IPS-11a (cell line): ENCODE results near the gene CCT3.

Experiments
- H3K4me3 ChIP-seq: one replicate; pipeline ENCODE4 v1.5.1; 2013; ENCODE audit warnings: low read depth, low read length, control low read depth

CCT3 gene

DNA sequence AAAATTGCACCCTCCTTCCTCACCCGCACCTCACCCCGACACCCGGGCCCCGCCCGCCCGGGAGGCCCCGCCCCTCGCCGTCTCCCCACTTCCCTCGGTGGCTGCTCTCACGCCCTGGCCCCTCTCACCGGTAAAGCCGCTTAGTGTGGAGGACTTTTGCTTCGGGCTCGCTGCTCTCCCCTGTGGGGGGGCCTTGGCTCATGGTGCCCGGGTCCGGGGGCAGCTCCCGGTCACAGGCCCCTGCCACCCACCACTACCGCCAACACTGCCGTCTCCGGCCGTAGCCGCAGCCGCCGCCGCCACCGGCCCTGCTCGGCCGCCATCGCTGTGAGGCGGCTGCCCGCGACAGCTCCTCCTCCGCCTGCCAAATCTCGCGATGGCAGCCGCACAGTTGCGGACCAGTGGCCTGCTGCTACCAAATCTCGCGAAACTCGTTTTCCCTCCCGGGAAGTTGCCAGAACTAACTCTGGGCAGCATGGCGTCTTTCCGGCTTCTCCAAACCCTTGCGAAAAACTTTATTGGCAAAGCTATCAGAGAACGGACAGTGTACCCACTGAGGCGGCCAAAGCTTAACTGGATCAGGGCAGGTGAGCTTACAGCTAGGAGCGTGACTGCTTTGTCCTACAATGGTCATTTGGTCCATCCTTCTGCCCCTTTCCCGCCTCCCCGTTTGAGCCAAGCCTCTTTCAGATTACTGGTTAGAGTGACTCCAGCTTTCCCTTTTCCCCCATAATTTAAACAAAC lies 55.4 kb downstream of the CCT3 start, which contains the start of gene SMG5:
Gene SMG5 (minus strand): TSS at position 347 of the 744 bp plus-strand sequence. CDS start 145 bp downstream, at position 202.
- peak within 1 kb of the TSS; percentile 88 for H3K4me3 ChIP-seq

DNA sequence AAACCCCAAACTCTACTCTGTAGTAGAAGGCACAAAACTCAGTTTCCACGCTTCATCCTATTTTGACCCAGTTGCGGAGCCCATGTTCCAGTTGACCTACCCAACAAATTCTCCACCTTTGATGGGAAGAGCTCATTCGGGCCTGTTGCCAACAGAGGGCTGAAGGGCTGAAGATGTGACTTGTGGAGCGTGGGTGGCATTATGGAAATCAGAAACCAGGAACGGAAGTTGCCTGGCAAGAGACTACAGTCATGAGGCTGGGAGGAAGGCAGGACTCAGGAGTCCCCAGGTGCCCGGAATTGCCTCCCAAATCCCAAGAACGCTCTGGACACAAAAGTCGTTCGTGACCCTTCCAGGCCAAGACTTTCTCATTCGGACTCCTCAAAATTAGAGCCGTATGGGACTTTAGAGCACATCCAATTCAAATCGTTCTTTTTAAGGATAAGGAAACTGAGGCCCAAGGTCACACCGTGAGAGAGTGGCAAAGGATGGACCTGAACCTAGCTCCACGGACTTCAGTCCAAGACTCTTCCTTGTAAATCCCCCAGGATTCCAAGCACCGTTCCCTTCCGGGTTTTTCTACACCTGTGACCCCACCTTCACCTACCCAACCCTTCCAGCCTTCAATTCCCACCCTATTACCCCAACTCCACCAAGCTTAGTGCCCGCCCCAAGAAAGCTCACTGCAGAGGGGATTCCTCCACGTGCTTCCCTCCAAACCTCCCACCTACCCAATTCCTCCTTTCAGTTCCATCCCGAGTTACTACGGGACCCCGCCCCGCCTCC lies 56.2 kb downstream of the CCT3 start:
- peak overlapping the region; percentile 88 for H3K4me3 ChIP-seq

DNA sequence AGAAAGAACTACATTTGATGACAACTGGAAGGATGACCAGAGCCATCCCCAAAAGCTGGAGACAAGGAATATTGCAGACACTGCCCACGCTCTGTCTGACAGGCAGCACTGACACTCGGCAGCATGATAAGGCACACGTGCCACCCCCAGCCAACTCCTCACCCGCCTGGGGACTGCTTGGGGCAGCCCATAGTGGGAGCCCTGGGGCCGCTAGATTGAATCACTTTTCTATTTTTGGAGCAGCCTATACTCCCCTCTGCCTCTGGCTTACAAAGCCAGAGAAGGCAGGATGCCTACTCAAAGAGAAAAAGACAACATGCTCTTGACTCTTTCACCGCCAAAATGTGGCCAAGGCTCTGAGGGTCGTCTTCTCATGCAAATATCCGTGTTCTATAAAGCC lies 56.8 kb downstream of the CCT3 start:
- H3K4me3 ChIP-seq, result peak overlapping the region; percentile 88

DNA sequence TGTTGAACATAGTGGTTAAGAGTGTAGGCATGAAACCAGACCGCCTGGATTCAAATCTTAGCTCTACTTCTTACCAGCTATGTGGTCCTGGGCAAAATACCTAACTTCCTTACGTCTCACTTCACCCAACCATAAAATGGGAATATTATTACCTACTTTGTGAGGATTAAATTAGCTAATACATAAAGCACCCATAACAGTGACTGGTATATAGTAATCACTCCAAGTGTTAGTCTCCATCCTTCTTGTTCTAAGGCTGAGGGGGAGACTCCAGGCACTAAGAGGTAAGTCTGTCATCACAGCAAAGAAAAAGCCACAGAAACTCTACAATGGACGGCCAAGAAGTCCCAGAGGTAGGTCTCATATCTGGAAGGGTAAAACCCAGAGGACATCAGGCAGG lies 58.3 kb downstream of the CCT3 start:
- no peak overlapping the region for H3K4me3 ChIP-seq

DNA sequence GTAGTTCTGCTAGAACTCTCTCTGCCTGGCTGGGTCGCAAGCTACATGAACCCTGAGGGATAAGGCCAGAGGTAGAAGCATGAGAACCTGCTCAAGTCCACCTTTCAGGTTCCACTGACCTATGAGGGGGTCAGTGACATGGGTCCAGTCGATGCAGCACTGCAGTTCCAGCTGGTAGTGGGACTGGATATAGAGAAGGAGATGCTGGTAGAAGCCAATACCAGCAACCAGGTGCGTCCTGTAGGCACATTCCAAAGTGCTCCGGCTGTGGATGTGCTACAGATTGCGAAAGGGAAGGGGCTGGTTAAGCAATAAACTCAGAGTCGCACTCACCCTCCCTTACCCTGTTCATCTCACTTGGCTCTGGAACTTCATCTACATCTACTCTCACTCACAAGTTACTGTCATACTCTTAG lies 61.1 kb downstream of the CCT3 start:
- H3K4me3 ChIP-seq, result no peak overlapping the region

DNA sequence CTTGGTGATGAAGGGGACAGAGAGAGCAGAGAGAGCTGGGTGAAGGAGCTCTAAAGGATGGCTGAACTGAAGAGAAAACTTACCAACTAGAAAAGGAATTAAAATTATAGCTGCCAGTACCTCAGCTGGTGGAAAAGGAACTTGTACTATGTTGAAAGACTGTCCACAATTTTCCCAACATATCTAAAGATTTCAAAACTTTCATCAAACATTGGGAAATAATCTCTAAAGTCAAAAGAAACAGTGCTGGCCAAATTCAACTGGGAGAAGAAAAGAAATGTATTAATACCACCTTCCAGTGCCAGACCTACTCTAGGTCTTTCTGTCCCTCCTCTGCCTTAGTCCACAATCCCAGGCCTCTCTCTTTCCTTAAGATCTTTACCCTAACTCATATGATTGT lies 61.6 kb downstream of the CCT3 start:
- H3K4me3 ChIP-seq, result no peak overlapping the region

DNA sequence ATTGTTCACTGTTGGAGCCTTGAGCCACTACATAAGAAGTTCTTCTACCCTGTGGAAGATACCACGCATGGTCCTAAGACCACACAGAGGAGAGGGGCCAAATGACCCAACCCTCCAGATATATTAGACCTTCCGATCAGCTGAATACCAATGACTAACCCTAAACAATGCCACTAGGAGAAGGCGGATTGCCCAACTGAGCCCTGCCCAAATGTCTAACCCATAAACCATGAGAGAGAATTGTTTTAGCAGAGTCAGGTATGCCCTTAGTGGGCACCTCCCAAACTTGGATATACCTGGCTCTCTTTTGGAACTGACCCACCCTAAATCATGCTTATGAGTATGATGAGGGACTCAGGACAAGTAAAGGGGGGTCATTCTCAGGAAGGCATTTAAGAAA lies 67.8 kb downstream of the CCT3 start:
- no peak overlapping the region for H3K4me3 ChIP-seq

DNA sequence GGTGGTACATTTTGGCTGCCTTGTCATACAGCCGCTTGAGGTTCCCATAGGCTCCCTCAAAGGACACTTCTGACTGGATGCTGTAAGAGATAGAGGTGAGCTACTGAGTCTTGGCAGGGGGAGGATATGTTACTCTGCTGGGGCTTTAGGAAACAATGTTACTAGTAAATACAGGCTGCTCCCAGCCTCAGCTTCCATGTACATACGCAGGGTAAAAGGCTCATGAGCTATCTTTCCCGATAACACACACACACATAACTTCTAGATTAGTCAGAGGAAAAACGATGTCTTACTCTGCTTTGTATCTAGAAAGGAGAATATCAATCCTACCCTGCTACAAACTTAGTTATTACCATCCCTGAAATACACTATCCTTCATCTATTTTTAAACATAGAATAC lies 69.8 kb downstream of the CCT3 start:
- H3K4me3 ChIP-seq, result no peak overlapping the region

DNA sequence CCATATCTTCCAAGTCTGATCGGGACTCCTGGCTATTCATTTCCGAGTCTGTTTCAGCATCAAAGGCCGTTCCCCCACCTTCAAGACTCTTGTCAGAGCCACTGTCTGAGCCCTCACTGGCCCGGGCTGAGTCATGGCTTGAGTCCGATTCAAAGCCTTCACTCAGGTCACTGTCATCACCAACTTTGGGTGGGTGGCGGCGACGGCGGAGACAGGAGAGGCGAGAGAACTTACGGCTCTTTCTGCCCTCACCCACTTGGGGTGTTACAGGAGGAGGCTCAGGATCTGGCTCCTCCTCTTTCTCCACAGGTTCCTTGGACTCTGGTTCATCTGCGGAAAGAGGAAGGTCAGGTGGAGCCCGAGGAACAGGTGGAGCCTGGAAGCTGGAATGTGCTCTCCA lies 72.0 kb downstream of the CCT3 start:
- H3K4me3 ChIP-seq, result no peak overlapping the region

DNA sequence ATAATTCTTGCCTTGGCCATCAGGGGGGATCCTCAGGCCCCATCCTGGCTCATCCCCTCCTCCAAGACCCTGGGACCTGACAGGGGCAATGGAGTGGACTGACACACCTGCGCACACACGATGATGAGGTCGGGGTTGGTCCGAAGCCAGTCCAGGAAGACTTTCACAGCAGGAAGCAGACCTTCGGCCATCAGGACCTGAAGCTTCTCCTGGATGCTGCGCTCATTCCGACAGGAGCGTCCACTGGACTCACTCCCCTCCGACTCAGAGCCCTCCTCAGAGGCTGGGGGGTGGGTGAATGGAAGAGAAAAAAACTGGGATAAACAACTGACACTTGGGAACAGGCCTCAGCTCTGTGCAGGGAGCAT lies 74.8 kb downstream of the CCT3 start:
- no peak overlapping the region for H3K4me3 ChIP-seq

DNA sequence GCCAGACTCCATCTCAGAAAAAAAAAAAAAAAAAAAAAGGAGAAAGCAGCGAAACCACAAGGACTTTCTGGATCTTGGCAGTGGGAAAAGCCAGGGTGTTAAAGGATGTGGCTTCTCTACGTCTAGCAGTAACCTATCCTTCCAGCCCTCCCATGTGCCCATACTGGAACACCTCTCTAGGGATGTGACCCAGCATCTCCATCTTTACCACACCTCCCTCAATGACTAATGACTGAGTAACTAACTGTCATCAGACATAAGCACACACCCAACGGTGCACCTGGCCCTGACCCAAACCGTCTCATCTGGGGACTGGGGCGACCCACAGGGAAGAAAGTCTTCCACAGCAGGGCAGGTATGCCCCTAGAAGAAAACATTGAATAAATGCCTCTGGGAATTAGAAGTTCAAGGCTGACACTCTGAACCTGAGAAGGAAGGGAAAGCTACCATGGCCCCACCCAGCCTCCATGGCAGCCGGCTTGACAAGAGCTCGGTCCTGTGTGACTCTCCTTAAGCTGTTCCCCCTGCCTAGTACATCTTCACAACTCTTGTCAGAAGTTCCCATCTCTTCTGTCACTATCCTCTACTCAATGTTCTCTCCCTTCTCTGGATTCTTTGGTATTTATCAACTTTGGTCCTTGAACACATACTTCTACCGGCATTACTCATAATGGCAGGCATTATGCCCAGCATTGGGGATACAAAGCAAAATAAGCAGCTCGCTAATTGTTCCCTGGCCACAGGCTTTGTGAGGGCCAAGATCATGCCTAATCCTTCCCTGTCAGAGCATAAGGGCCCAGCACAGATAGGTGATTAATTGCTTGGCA lies 75.4 kb downstream of the CCT3 start:
- H3K4me3 ChIP-seq, result no peak overlapping the region

DNA sequence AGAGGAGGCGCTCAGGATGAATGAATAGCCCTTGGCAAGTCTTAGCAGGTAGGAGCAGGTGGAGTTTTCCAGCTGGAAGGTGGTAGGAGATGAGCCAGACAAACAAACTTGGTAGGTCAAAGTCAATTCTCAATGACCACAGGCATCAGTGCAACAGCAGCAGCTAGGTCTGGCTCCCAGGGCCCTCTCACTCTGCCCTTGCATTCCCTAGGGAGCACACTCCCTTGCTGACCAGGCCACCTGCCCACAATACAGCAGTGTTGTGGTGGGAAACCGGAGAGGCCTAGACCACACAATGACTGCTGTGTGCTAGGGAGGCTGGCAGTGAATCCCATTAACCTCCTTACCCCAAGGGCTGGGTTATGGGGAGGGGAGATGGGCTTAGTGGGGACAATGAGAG lies 77.2 kb downstream of the CCT3 start:
- H3K4me3 ChIP-seq, result no peak overlapping the region

DNA sequence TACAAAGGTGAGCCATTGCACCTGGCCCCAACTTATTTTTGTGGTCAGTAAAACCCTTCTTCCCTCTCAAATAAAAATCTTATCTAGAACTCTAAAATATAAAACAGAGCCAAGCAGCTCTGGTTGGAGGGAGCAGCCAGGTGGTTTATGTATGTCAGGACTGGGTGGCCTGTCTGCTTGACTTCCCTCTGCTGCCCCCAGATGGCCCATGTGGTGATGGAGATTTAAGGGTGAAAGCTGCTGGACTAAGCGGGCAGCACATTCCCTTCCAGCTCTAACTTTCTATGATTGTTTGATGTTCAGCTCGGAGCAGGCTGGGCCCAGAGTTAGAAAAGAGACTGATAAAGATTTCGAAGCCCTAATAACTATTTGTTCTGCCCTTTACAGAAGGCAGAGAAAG lies 78.3 kb downstream of the CCT3 start:
- no peak overlapping the region for H3K4me3 ChIP-seq
